VCaP (cell line): ENCODE data around the gene HAS3.
"Not testable (repeated sequence)": the region's sequence is repeated elsewhere in the genome, so short reads cannot be mapped to it uniquely, and the experiment has no call there.

Experiments used
- H3K27ac ChIP-seq: fragments of 450-650 bp; 2 replicates; pipeline ENCODE4 v1.5.1; 2017
- CTCF ChIP-seq: fragments of 450-650 bp; conservative IDR thresholded peaks from 2 replicates; pipeline ENCODE4 v1.5.1; 2017; ENCODE audit warnings: mild to moderate bottlenecking, moderate library complexity

HAS3 gene

GRCh38 chr16:69138608-69139007, 33.2 kb downstream of the HAS3 start:
- no peak for TF ChIP-seq CTCF
- no peak overlapping the region for H3K27ac ChIP-seq

- H3K27ac ChIP-seq = not testable (repeated sequence)
Measured at GRCh38 chr16:69139464-69139863, 34.0 kb downstream of the HAS3 start.

DNA sequence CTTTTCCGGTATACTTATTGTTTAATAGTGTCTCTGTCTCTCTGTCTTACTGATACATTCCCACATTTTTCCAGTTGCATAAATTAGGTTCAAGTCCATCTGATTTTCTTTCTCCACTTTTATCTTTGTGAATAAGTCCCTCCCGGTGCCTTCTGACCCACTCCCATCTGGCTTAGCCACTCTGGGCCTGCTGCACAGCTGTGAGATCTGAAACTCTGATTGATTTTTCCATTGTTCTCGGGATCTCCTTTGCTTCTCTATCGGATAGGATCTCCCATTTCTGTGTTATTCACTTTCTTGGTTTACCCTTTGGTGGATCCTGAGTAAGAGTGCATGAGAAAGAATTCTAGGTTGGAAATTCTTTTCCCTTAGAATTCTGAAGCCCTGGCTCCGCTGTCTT, 35.6 kb downstream of the HAS3 start:
- no peak for TF ChIP-seq CTCF
- no peak overlapping the region for H3K27ac ChIP-seq

- no peak for TF ChIP-seq CTCF
- no peak overlapping the region for H3K27ac ChIP-seq
Measured at GRCh38 chr16:69141936-69142335, 36.5 kb downstream of the HAS3 start.

GRCh38 chr16:69143116-69143515, 37.7 kb downstream of the HAS3 start:
- TF ChIP-seq CTCF = 0 out of 2 replicates have a peak, but pooled peaks have one; percentile 17
- no peak overlapping the region for H3K27ac ChIP-seq

DNA sequence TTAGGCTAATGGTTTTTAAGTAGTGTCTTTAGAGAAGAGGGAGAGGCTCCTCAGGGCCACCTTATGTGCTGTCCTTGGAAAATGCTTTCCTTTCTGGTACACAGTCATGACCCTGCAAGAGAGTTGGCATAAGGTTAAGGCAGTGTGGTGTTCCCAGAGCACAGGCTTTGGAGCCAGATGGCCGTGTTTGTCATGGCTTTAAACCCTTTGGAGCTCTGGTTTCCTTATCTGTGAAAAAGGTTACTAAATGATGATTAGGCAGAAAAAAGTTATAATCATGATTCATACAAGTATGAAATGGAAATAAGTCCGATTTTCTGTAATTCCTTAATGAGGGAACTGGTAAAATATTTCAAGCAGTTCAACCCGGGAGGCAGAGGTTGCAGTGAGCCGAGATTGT, 40.2 kb downstream of the HAS3 start:
- no peak overlapping the region for H3K27ac ChIP-seq
- TF ChIP-seq CTCF = no peak

GRCh38 chr16:69149621-69150020, 44.2 kb downstream of the HAS3 start:
- H3K27ac ChIP-seq = not testable (repeated sequence)

DNA sequence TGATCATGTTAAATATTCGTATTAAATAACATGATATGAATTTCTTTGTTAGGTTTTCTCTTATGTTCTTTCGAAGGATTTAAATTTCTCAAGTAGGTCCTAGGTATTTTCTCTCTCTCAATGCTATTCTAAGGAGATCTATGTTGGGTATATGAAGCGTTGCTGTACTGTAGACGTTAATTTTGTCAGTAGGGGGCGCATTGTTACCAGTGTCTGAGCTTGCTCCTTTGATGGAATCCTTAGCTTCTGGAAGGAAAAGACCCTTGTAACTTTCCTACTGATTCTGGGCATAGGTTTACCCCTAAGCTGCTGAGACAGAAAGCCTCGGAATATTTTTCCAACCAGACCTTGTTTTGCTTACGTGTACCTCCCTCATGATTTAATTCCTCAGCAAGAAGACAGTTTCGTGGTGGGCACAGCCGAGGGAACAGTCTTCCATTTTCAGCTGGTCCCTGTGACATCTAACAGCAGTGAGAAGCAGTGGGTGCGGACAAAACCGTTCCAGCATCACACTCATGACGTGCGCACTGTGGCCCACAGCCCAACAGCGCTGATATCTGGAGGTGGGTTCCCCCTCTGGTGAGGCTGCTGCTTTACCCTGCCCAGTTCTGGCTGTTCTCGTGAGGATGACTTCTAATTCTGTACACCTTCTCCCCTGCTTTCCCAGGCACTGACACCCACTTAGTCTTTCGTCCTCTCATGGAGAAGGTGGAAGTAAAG, 44.9 kb downstream of the HAS3 start:
- TF ChIP-seq CTCF = peak; percentile 78
- H3K27ac ChIP-seq = no peak overlapping the region

DNA sequence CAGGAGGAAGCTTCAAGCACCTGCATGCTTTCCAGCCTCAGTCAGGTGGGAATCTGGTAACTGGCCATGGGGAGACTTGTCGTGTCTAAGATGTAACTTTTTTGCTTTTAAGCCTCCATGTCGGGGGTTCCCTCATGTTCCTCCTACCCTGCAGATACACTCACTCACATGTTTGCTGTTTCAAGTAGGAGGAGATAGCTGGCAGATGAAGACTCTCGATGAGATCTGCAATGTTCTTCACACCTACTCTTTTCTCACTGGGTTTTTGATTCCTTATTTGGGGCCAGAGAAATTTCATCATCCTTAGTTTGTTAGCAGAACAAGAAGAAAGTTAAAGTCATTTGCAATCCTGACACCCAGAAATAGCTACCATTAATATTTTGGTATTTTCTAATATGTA, 51.7 kb downstream of the HAS3 start:
- no peak overlapping the region for H3K27ac ChIP-seq
- no peak for TF ChIP-seq CTCF
